Activated T-helper 17 cell treated with anti-CD3 and anti-CD28 coated beads, Interleukin-2, amount 50 U/mL, for 72 hours (primary cell): ENCODE measurements around the gene MTRF1. TPM values are rescaled to one million over a fixed set of nuclear protein-coding genes. Genes with fewer than 3 reads are reported as not detected.
"Not testable (repeated sequence)": the region's sequence is repeated elsewhere in the genome, so short reads cannot be mapped to it uniquely, and the experiment has no call there.

Experiments
- ATAC-seq: fragments of 150-1000 bp; cut with Tn5 transposase; replicated peaks from 2 replicates; pipeline ENCODE4 v1.10.0; 2021; ENCODE audit warnings: mild to moderate bottlenecking, moderate library complexity
- H3K27ac Mint-ChIP-seq: one replicate; pipeline ENCODE4 v1.8.0; 2022; ENCODE audit warnings: mixed read lengths
- H3K27me3 Mint-ChIP-seq: one replicate; pipeline ENCODE4 v1.8.0; 2022; ENCODE audit warnings: mixed read lengths
- H3K36me3 Mint-ChIP-seq: one replicate; pipeline ENCODE4 v1.8.0; 2022; ENCODE audit warnings: low read depth, mild to moderate bottlenecking, mixed read lengths
- H3K4me1 Mint-ChIP-seq: one replicate; pipeline ENCODE4 v1.8.0; 2022; ENCODE audit warnings: mixed read lengths
- H3K4me3 Mint-ChIP-seq: one replicate; pipeline ENCODE4 v1.8.0; 2022; ENCODE audit warnings: mild to moderate bottlenecking, mixed read lengths
- H3K9me3 Mint-ChIP-seq: one replicate; pipeline ENCODE4 v1.8.0; 2022; ENCODE audit warnings: mixed read lengths
- total RNA-seq, 2 donors: library from RNA; stranded (reverse); gene quantifications; one replicate each; pipeline ENCODE4 v1.2.3, GENCODE V29; 2022

MTRF1 gene
- total RNA-seq, 2 donors from 2014 or later = 32.5 to 39.4 TPM

DNA sequence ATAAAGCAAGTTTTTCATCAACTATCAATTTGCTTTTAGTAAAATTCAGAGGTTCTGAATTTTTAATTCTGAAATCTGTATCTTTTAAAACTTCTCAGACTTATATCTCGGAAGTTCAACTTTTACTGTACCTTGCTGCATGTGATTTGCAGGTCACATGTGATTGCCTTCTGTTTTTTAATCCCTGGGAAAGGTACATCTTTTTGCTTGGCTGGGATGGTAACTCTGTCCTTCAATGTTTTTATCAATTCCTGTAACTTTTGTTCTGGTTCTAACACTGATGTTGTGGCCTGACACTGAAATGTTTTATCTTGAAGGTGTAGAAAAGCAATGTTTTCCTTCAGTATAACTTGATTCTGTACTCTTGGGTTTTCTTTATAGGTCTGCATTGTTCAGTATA lies 31.5 kb upstream of the MTRF1 start:
- H3K27me3 Mint-ChIP-seq = peaks cover 3% of the 10 kb centered on the region
- H3K9me3 Mint-ChIP-seq = no peaks in the 10 kb centered on the region
- H3K36me3 Mint-ChIP-seq = no peaks in the 10 kb centered on the region
- no peak for ATAC-seq
- H3K4me3 Mint-ChIP-seq = no peak overlapping the region
- H3K27ac Mint-ChIP-seq = no peak overlapping the region
- H3K4me1 Mint-ChIP-seq = no peaks in the 10 kb centered on the region

DNA sequence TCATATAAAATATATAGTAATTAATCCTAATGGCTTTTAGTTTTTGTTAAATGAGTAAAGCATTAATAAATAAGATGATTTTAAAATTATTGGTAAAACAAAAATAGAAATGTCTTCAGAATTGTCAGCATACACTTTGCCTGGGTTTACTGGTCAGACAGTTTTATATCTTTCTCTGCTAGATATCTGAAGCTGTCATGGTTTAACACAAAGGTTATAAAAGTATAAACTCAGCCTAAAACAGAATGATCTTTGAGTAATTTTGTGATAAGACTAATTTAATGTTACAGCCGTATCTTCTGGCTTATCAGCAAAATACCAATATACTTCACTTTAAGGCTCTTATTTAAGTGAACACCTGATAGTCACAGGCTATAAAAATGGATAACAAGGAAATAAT lies 29.9 kb upstream of the MTRF1 start:
- Mint-ChIP-seq H3K4me3 (no peak overlapping the region), H3K27ac (no peak overlapping the region), H3K9me3 (no peaks in the 10 kb centered on the region), H3K4me1 (no peaks in the 10 kb centered on the region), H3K36me3 (no peaks in the 10 kb centered on the region), H3K27me3 (no peaks in the 10 kb centered on the region)
- ATAC-seq = no peak

DNA sequence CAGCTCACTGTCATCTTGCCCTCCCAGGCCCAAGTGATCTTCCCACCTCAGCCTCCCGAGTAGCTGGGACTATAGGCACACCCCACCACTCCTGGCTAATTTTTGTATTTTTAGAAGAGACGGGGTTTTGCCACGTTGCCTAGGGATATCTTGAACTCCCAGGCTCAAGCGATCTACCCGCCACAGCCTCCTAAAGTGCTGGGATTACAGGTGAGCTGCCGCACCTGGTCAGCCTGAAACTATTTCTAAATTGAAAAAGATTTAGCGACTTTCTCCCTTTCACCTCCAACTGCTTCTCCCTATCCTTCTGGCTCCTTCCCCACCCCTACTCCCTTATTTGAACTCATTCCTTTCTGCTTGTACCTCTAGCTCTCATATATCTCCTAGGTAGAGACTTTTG lies 27.9 kb upstream of the MTRF1 start:
- H3K4me1 Mint-ChIP-seq = peaks cover 5% of the 10 kb centered on the region
- H3K9me3 Mint-ChIP-seq = no peaks in the 10 kb centered on the region
- no peak overlapping the region for H3K27ac Mint-ChIP-seq
- ATAC-seq = no peak
- no peaks in the 10 kb centered on the region for H3K27me3 Mint-ChIP-seq
- no peak overlapping the region for H3K4me3 Mint-ChIP-seq
- no peaks in the 10 kb centered on the region for H3K36me3 Mint-ChIP-seq

DNA sequence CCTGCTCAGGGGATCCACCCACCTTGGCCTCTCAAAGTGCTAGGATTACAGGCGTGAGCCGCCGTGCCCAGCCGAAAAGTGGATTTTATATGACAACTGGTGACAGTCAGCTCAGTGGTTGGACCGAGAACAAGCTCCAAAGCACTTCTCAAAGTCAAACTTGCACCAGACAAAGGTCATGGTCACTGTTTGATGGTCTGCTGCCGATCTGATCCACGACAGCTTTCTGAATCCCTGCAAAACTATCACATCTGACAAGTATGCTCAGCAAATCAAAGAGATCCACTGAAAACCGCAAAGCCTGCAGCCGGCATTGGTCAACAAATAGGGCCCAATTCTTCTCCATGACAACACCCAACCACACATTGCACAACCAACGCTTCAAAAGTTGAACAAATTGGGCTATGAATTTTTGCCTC lies 26.1 kb upstream of the MTRF1 start:
- no peak for ATAC-seq
- Mint-ChIP-seq H3K9me3 (no peaks in the 10 kb centered on the region), H3K27ac (no peak overlapping the region), H3K27me3 (no peaks in the 10 kb centered on the region), H3K36me3 (no peaks in the 10 kb centered on the region), H3K4me3 (no peak overlapping the region), H3K4me1 (peaks cover 6% of the 10 kb centered on the region)

DNA sequence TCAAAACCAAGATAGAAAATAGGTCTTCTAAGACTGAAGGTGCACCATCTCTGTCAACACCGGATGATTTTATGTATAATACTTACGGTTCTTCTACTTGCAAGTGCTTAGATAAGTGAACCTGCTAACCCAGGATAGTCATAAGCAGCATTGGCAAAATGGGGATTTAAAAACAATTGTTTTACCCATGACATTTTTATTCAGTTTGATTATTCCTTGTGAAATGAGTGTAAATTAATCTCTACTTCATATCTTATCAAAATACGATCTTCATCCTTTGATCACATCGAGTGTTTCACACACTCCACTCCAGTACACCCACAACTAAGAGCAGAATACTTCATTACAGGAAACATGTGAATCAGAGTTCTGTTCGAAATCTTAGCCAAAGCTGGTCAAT lies 23.0 kb upstream of the MTRF1 start:
- peak; percentile 47 for ATAC-seq
- Mint-ChIP-seq H3K36me3 (no peaks in the 10 kb centered on the region), H3K4me1 (peaks cover 6% of the 10 kb centered on the region), H3K9me3 (no peaks in the 10 kb centered on the region), H3K4me3 (peak overlapping the region; percentile 19), H3K27ac (no peak overlapping the region), H3K27me3 (no peaks in the 10 kb centered on the region)

DNA sequence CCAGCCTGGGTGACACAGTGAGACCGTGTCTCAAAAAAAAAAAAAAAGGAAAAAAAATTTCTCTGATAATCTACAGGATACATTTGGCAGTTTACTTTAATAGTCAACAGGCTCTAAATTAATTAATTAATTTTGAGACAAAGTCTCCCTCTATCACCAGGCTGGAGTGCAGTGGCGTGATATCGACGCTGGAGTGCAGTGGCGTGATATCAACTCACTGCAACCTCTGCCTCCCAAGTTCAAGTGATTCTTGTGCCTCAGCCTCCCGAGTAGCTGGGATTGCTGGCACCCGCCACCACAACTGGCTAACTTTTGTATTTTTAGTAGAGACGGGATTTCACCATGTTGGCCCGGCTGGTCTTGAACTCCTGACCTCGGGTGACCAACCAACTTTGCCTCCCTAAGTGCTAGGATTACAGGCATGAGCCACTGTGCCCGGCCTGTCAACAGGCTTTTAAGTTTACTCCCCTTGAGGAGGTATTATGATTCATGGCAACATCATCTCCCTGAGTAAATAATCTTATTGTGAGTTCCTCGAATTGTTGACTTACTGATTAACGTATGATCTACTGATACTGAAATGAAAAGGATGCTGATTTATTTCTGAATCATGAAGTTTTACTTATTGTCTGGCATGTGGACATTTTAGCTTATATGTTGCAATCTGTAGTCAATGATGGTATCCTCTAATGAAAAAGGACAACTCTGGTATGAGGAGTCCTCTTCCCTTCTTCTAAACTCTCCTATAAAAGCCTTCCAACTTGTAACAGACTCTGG lies 21.3 kb upstream of the MTRF1 start:
- Mint-ChIP-seq H3K4me1 (peaks cover 6% of the 10 kb centered on the region), H3K4me3 (no peak overlapping the region), H3K27me3 (no peaks in the 10 kb centered on the region), H3K9me3 (no peaks in the 10 kb centered on the region), H3K36me3 (no peaks in the 10 kb centered on the region), H3K27ac (no peak overlapping the region)
- ATAC-seq = peak; percentile 40

DNA sequence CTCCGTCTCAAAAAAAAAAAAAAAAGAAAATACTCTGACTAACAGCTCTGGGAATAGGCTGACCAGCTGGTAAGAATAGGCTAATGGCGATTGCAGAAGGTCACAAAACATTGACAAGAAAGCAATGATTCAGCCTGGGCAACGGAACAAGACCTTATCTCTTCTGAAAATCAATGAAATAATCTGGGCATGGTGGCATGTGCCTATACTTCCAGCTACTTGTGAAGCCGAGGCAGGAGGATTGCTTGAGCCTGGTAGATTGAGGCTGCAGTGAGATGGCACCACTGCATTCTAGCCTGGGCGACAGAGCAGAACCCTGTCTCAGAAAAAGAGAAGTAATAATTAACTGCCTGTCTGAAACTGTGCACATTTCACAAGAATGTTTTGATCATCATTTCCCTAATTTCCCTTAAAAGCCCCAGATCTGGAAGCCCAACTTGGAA lies 18.8 kb upstream of the MTRF1 start:
- no peaks in the 10 kb centered on the region for H3K27me3 Mint-ChIP-seq
- H3K27ac Mint-ChIP-seq = no peak overlapping the region
- no peak overlapping the region for H3K4me3 Mint-ChIP-seq
- H3K4me1 Mint-ChIP-seq = peaks cover 10% of the 10 kb centered on the region
- no peaks in the 10 kb centered on the region for H3K36me3 Mint-ChIP-seq
- no peaks in the 10 kb centered on the region for H3K9me3 Mint-ChIP-seq
- no peak for ATAC-seq

DNA sequence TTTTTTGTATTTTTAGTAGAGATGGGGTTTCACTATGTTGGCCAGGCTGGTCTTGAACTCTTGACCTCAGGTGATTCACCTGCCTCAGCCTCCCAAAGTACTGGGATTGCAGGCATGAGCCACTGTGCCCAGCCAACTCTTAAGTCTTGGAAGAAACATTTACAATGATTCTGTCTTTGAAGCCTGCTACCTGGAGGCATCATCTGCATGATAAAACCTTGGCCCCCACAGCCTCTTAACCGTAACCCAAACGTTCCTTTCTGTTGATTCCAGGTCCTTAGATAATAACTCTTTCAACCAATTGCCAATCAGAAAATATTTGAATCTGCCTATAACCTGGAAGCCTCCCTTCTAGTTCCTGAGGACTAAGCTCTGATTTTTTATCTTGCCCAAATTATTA lies 15.8 kb upstream of the MTRF1 start:
- H3K36me3 Mint-ChIP-seq, H3K27me3 Mint-ChIP-seq, H3K4me1 Mint-ChIP-seq, H3K27ac Mint-ChIP-seq, H3K4me3 Mint-ChIP-seq, ATAC-seq, H3K9me3 Mint-ChIP-seq: not testable (repeated sequence)

DNA sequence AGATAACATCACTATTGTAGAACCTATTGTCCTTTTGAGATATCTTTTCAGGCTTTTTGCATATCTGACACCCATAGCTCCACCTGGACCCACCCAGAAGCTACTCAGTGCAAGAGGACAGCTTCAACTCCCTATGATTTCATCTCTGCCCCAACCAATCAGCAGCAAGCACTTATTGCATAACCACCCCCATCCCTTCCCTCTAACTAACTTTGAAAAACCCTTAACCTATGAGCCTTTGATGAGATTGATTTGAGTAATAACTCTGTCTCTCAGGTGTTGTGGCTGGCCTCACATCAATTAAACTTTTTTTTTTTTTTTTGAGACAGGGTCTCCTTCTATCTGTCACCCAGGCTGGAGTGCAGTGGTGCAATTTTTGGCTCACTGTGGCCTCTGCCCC lies 13.4 kb upstream of the MTRF1 start:
- Mint-ChIP-seq H3K4me3 (no peak overlapping the region), H3K9me3 (no peaks in the 10 kb centered on the region), H3K36me3 (no peaks in the 10 kb centered on the region), H3K27me3 (no peaks in the 10 kb centered on the region), H3K27ac (no peak overlapping the region), H3K4me1 (peaks cover 5% of the 10 kb centered on the region)
- ATAC-seq = no peak

DNA sequence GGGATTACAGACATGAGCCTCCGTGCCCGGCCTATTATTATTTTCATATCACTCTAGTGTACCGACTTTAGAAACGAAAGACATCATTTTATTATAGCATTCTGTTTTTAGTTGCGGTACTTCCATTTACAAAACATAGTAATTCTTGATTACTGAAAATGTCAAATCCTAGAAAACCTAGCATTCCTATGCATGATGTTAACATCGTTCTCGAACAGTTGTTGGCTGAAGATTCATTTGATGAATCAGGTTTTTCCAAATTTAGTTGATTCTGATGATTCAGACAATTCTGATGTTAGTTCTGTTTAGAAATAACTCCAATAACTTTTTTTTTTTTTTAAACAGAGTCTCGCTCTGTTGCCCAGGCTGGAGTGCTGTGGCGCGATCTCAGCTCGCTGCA lies 11.5 kb upstream of the MTRF1 start:
- no peak overlapping the region for H3K27ac Mint-ChIP-seq
- no peaks in the 10 kb centered on the region for H3K9me3 Mint-ChIP-seq
- H3K4me3 Mint-ChIP-seq = no peak overlapping the region
- H3K36me3 Mint-ChIP-seq = no peaks in the 10 kb centered on the region
- peaks cover 5% of the 10 kb centered on the region for H3K4me1 Mint-ChIP-seq
- ATAC-seq = no peak
- no peaks in the 10 kb centered on the region for H3K27me3 Mint-ChIP-seq

DNA sequence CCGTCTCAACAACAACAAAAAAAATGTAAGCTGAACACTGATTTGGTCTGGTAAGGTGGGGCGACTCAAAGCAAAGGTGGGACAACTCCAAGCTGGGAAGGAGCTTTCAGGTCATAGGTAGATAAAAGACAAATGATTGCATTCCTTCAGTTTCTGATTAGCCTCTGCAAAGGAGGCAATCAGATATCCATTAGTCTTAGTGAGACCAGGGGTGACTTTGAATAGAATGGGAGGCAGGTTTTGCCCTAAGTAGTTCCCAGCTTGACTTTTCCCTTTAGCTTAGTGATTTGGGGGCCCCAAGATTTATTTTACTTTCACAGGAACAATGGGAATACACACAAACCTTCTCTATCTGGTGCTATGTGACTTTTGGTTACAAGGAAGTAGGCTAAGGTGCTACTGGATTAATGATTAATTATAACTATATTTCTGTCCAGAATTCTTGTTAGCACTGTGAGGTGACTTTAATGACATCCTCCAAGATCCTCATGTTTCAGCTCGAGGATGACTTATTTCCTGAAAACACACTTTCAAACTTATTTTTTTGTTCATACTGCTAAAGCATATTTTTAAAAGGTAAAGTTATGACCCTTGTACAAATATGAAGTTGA lies 10.6 kb upstream of the MTRF1 start:
- Mint-ChIP-seq H3K36me3 (no peaks in the 10 kb centered on the region), H3K9me3 (no peaks in the 10 kb centered on the region), H3K4me1 (peaks cover 5% of the 10 kb centered on the region), H3K4me3 (no peak overlapping the region), H3K27me3 (no peaks in the 10 kb centered on the region), H3K27ac (no peak overlapping the region)
- ATAC-seq = no peak

DNA sequence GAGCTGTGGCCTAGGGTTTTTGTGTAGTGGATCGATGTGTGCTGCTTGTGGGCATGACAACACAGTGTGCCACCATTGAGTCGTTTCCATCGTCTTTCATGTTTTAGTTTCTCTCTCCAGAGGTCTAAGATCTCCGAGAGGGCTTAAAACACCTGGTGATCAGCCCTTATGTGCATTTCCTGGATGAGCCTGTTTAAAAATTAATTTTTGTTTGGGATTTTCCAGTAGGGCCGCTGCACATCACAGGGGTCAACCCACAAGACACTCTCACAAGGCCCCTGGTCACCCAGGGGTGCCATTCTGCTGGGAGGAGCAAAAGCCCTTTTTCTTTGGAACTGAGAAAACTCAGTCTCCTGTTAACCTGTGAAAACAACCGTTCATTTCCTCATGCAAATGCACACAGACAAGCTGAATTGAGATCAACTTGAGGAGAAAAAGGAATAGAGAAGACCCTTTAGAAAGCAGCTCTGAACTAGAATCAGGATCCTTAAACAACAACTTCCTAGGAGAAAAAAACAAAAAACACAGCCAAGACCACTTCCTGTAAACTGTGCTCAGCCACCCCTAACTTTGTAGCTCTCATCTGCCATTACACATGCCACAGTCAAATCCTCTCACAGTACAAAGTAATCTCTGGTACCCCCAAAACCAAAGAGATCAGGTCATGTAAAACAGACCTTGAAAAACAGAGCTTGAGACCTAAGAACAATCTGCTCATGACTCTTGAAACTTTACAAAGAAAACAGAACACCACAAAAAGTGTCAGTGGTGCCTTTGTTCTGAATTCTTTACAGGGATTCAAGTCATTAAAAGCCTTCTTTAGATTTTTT lies 8.3 kb upstream of the MTRF1 start:
- Mint-ChIP-seq H3K27me3 (no peaks in the 10 kb centered on the region), H3K36me3 (no peaks in the 10 kb centered on the region), H3K4me3 (peak overlapping the region; percentile 1), H3K9me3 (peaks cover 4% of the 10 kb centered on the region), H3K4me1 (no peaks in the 10 kb centered on the region), H3K27ac (peak overlapping the region; percentile 64)
- ATAC-seq = no peak

DNA sequence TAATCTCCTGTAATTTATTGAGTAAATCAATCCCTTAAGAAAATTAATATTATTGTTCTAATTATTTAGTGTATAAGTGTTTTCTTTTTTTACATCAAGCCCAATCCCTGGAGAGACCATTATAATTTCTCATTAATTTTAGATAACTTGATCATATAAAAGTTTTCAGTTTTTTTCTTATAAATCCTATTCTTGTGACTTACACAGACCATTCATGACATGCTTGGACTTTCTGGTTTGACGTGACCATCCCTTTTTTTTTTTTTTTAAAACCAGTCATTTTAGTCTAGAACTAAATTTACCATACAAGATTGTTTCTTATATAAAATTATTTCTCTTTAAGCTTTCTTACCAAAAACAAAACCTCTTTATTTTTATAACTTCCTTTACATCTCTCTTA lies 5.4 kb upstream of the MTRF1 start:
- Mint-ChIP-seq H3K36me3 (no peaks in the 10 kb centered on the region), H3K4me3 (no peak overlapping the region), H3K4me1 (no peaks in the 10 kb centered on the region), H3K9me3 (peaks cover 4% of the 10 kb centered on the region), H3K27ac (no peak overlapping the region), H3K27me3 (no peaks in the 10 kb centered on the region)
- ATAC-seq = no peak

DNA sequence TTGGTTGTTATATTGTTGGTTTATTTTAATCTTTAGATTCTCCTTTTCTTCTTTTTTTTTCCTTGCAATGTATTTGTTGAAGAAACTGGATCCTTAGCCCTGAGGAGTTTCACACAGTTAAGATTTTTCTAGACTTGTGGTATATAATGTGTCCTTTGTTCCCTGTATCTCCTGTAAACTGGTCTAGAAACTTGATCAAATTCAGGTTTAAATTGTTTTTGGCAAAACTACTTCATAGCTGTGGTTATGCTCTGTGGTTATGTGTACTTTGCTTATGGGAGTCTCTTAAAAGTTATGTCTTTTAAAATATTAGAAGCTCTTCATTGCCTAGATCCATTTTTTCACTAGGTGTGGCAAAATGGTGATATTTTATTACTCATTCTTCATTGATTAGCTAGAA lies 3.7 kb upstream of the MTRF1 start:
- Mint-ChIP-seq H3K27me3 (no peaks in the 10 kb centered on the region), H3K4me3 (no peak overlapping the region), H3K27ac (no peak overlapping the region), H3K9me3 (peaks cover 4% of the 10 kb centered on the region), H3K36me3 (peaks cover 14% of the 10 kb centered on the region), H3K4me1 (no peaks in the 10 kb centered on the region)
- no peak for ATAC-seq
